Transverse colon (tissue), 4 donors: ENCODE measurements around the gene SYDE2.

Experiments used
- CTCF ChIP-seq, 5 experiments: fragments of 200-600 bp in 3 of 5; fragments of 450-650 bp in 2 of 5; sonication (generic) in 3 of 5; IDR thresholded peaks; 1 replicate in 2 of 5; 2 replicates in 3 of 5; pipeline ENCODE4 v1.5.1; 2016 to 2017; ENCODE audit warnings: antibody characterized with exemption in 5 of 5, inconsistent platforms in 3 of 5, mild to moderate bottlenecking in 2 of 5, moderate library complexity in 1 of 5
- EP300 ChIP-seq: sonication (generic); formaldehyde crosslinking; IDR thresholded peaks from one replicate; pipeline ENCODE4 v1.6.1; 2017; ENCODE audit warnings: antibody characterized with exemption, low read depth
- POLR2A ChIP-seq: fragments of 450-650 bp; IDR thresholded peaks from one replicate; pipeline ENCODE4 v1.6.1; 2016; ENCODE audit warnings: antibody characterized with exemption, mild to moderate bottlenecking, moderate library complexity
- POLR2AphosphoS5 ChIP-seq, 3 donors: sonication (generic); formaldehyde crosslinking; IDR thresholded peaks; one replicate each; pipeline ENCODE4 v1.6.1; 2016; ENCODE audit warnings: antibody characterized with exemption in 3 of 3

- no peak for TF ChIP-seq CTCF (IDR thresholded peaks at IDR 0.05)
- no peak for TF ChIP-seq POLR2A
- no peak for TF ChIP-seq EP300
- no peak for TF ChIP-seq POLR2AphosphoS5 (IDR thresholded peaks at IDR 0.05)
Measured at GRCh38 chr1:85189120-85189519, 11.7 kb downstream of the SYDE2 start.
